Chondrocyte (in vitro differentiated cells): ENCODE data around the gene DTX3. TPM values are rescaled to one million over a fixed set of nuclear protein-coding genes. Genes with fewer than 3 reads are reported as not detected.
"Not testable (repeated sequence)": the region's sequence is repeated elsewhere in the genome, so short reads cannot be mapped to it uniquely, and the experiment has no call there.

Experiments
- DNase-seq: peaks from one replicate; pipeline ENCODE4 v3.0.0; 2021; ENCODE audit warnings: mixed read lengths, low spot score
- H3K27ac Mint-ChIP-seq: one replicate; pipeline ENCODE4 v1.8.0; 2021; ENCODE audit warnings: mild to moderate bottlenecking, moderate library complexity, mixed read lengths; ENCODE audit not compliant: unreplicated experiment
- H3K27me3 Mint-ChIP-seq: 2 replicates; pipeline ENCODE4 v1.8.0; 2021; ENCODE audit warnings: low read depth, mixed read lengths
- H3K36me3 Mint-ChIP-seq: 2 replicates; pipeline ENCODE4 v1.8.0; 2021; ENCODE audit warnings: low read depth, mixed read lengths
- H3K4me1 Mint-ChIP-seq: 2 replicates; pipeline ENCODE4 v1.8.0; 2021; ENCODE audit warnings: low read depth, mild to moderate bottlenecking, mixed read lengths
- H3K4me3 Mint-ChIP-seq: one replicate; pipeline ENCODE4 v1.8.0; 2021; ENCODE audit warnings: mild to moderate bottlenecking, moderate library complexity, mixed read lengths; ENCODE audit not compliant: unreplicated experiment
- H3K9me3 Mint-ChIP-seq: 2 replicates; pipeline ENCODE4 v1.8.0; 2021; ENCODE audit warnings: low read depth, mixed read lengths
- CTCF ChIP-seq: fragments of 200-600 bp; sonication (generic); IDR thresholded peaks from 2 replicates; pipeline ENCODE4 v1.5.0; 2021; ENCODE audit warnings: antibody characterized with exemption, mild to moderate bottlenecking, moderate library complexity
- long read RNA-seq: library from polyadenylated mRNA; stranded (forward); transcript quantifications from one replicate; pipeline ENCODE4 v2.0.0, GENCODE V29; 2021
- total RNA-seq: library from RNA; stranded (reverse); gene quantifications from 3 replicates; pipeline ENCODE4 v1.2.1, GENCODE V29; 2021

The DTX3 gene
- total RNA-seq: 29.8 to 30.3 TPM (median 30.1 TPM) in 3 replicates
- long read RNA-seq, partial matches to known transcripts: 0 of 1 reads
- long read RNA-seq, other reads (novel, unspliced or antisense): 0 of 1 reads

GRCh38 chr12:57604454-57604991, at the start of gene DTX3:
Gene DTX3 (plus strand): TSS chr12:57604824. CDS start chr12:57606518, 1,694 bp downstream.
- Mint-ChIP-seq H3K9me3 (no peaks in the 10 kb centered on the region), H3K36me3 (peaks cover 18% of the 10 kb centered on the region), H3K4me3 (peak within 1 kb of the TSS; percentile 77), H3K27me3 (no peaks in the 10 kb centered on the region), H3K27ac (peak within 1 kb of the TSS; percentile 94), H3K4me1 (peaks cover 31% of the 10 kb centered on the region)
- DNase-seq: no peak
- no peak for TF ChIP-seq CTCF

GRCh38 chr12:57554897-57555296, 49.7 kb upstream of the DTX3 start:
- H3K27me3 Mint-ChIP-seq: no peaks in the 10 kb centered on the region
- no peak overlapping the region for H3K4me3 Mint-ChIP-seq
- no peak overlapping the region for H3K27ac Mint-ChIP-seq
- no peaks in the 10 kb centered on the region for H3K9me3 Mint-ChIP-seq
- peaks cover 39% of the 10 kb centered on the region for H3K4me1 Mint-ChIP-seq
- no peak for DNase-seq
- peaks cover 4% of the 10 kb centered on the region for H3K36me3 Mint-ChIP-seq
- no peak for TF ChIP-seq CTCF

GRCh38 chr12:57558864-57559263, 45.8 kb upstream of the DTX3 start:
- Mint-ChIP-seq H3K4me1 (peaks cover 2% of the 10 kb centered on the region), H3K27me3 (peaks cover 8% of the 10 kb centered on the region), H3K36me3 (peaks cover 8% of the 10 kb centered on the region), H3K4me3 (no peak overlapping the region), H3K9me3 (no peaks in the 10 kb centered on the region), H3K27ac (no peak overlapping the region)
- DNase-seq: no peak
- no peak for TF ChIP-seq CTCF

- Mint-ChIP-seq H3K36me3 (peaks cover 12% of the 10 kb centered on the region), H3K27ac (no peak overlapping the region), H3K4me3 (no peak overlapping the region), H3K27me3 (peaks cover 8% of the 10 kb centered on the region), H3K9me3 (no peaks in the 10 kb centered on the region), H3K4me1 (no peaks in the 10 kb centered on the region)
- no peak for DNase-seq
- no peak for TF ChIP-seq CTCF
These were observed 44.1 kb upstream of the DTX3 start for GRCh38 chr12:57560516-57560915.

- peaks cover 12% of the 10 kb centered on the region for H3K36me3 Mint-ChIP-seq
- not testable (repeated sequence) for DNase-seq, H3K4me1 Mint-ChIP-seq, H3K27ac Mint-ChIP-seq, H3K27me3 Mint-ChIP-seq, H3K4me3 Mint-ChIP-seq, H3K9me3 Mint-ChIP-seq
These were observed 43.5 kb upstream of the DTX3 start for GRCh38 chr12:57561117-57561516.

- no peak for TF ChIP-seq CTCF
- no peak overlapping the region for H3K4me3 Mint-ChIP-seq
- H3K4me1 Mint-ChIP-seq: no peaks in the 10 kb centered on the region
- DNase-seq: no peak
- H3K27ac Mint-ChIP-seq: no peak overlapping the region
- H3K27me3 Mint-ChIP-seq: peaks cover 8% of the 10 kb centered on the region
- no peaks in the 10 kb centered on the region for H3K9me3 Mint-ChIP-seq
- peaks cover 16% of the 10 kb centered on the region for H3K36me3 Mint-ChIP-seq
These were observed 41.3 kb upstream of the DTX3 start for GRCh38 chr12:57563358-57563757.
